Activated T-cell treated with anti-CD3 and anti-CD28 coated beads for 24 hours (primary cell): Measurements from ENCODE around the gene PACRG.

Experiments
- DNase-seq: peaks from one replicate; pipeline ENCODE4 v3.0.0-alpha.2; 2020; ENCODE audit warnings: low read depth

Gene PACRG

DNA sequence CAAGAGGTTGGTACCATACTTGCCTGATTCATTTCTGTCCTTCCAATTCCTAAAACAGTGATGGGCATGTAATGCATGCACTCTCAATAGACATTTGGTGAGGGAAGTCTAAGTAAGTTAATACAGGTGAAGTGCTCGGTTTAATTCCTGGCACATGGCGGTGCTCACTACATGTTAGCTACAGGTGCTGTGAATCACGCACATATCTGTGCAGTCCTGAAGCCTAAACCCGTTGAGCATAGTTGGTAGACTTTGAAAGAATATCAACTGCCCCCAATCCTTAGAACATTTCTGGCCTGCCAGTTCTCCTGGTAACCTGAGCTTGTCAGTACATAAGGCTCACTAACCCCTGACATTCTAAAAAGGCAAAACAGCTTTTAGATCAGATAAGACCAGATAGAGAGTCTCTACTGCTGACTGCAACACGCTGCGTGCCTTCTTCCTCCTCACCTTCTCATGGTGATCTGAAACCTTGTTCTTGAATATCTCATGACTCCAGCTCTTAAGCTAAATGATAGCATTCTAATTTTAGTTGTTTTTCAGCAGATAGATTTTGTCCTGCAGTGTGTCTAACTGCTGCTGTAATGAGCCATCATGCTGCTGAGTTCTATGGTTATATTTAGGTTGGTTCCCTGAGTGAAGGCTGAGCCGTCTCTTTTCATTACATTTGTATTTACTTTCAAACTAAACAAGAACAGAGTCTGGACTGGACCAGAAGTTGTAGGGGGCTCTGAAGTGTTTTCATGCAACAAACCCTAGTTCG is 358.3 kb downstream of the PACRG start:
- no peak for DNase-seq

DNA sequence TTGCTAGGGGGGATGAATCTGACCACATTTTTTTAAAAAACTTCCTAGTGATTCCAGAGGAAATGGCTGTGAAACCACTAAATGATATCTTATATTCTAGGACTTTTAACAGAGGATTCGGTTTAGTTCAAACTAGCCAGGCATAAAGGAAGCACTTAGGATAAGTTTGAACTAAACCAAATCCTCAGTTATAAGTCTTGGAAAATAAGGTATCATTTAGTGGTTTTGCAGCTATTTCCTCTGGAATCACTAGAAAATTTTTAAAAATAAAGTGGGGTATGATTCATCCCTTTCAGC is 358.8 kb downstream of the PACRG start:
- no peak for DNase-seq

DNA sequence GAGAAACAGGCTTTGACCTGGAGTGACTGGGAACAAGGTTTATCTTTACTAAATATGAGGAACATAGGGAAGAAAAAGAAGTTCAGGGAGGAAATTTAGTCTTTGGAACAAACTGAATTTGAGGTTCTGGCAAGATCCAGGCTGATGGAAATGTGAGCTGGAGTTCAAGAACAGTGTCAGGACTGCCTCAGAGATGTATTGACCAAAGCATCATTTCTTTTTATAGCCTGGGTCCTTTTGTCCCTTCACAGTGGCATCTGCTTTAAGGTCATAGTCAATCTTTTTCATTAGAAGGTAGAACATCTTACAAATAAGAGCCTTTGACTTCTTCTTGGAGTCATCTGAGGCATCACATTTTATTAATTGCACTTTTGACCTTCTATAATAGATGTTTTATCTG is 360.2 kb downstream of the PACRG start:
- no peak for DNase-seq

DNA sequence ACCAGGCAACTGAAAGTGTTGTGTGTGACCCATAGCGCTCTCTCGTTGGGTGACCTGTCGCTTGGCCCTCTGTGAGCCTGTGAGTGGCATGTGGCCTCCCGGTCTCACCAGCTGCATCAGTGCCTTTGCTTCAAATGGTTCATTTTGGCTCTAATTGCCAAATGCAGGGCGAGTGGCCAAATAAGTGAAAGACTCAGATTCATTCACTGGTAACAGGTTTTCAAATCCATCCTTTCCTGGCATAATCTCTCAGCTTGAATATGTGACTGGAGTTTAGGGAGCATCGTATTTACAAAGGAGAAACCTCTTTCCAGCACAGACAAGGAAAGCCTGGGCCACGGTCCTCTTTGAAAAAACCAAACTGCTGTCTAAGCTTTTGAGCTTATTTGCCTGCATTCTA is 365.1 kb downstream of the PACRG start:
- no peak for DNase-seq

DNA sequence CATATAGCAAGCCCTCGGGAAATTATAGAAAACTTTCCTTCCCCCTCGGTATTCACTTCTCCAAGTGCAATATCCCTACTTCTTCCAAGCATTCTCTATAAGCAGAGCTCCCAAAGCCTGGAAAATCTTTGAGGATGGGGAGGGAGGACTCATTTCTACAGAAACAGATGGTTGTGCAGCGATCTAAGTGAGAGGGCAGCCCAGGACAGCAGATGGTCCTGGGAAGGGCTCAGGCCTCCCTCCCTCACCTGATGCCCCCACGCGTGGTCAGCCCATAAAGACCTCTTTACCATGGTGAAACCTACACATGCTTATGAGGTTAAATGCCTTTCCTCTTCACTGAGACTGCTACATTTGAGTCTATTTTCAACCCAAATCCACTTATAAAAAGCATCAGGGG is 367.1 kb downstream of the PACRG start:
- no peak for DNase-seq

DNA sequence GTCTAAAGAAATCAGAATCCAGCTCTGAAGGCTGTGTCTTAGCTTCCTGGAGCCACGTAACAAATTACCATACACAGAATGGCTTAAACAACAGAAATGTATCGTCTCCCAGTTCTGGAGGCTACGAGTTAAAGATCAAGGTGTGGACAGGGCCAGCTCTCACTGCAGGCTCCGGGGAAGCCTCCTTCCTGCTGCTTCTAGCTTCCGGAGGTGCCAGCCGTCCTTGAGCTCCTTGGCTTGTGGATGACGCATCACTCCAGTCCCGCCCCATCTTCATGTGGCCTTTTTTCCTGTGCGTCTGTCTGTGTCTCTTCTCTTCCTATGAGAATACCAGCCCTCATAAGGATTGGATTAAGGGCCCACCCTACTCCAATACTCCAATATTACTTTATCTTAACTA is 367.6 kb downstream of the PACRG start:
- DNase-seq, result no peak

DNA sequence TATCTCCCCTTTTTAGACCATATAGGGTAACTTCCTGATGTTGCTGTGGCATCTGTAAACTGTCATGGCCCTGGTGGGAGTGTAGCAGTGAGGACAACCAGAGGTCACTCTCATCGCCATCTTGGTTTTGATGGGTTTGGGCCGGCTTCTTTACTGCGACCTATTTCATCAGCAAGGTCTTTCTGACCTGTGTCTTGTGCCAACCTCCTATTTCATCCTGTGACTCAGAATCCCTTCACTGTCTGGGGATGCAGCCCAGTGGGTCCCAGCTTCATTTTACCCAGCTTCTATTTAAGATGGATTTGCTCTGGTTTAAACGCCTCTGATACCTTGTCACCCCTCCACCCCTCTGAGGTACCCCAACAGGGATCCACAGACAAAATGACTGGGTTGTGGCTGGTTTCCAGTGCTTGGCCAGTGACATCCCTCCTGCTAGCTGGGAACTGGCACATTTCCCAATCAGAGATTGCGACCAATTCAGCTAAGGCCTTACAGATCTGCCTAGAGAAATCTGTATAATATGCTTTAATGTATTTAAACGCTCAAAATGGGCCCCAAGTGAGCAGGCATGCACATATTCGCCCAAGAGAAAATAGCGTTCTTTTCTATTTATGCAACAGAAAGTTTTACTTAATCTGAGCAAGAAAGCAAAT is 371.2 kb downstream of the PACRG start:
- DNase-seq, result no peak

DNA sequence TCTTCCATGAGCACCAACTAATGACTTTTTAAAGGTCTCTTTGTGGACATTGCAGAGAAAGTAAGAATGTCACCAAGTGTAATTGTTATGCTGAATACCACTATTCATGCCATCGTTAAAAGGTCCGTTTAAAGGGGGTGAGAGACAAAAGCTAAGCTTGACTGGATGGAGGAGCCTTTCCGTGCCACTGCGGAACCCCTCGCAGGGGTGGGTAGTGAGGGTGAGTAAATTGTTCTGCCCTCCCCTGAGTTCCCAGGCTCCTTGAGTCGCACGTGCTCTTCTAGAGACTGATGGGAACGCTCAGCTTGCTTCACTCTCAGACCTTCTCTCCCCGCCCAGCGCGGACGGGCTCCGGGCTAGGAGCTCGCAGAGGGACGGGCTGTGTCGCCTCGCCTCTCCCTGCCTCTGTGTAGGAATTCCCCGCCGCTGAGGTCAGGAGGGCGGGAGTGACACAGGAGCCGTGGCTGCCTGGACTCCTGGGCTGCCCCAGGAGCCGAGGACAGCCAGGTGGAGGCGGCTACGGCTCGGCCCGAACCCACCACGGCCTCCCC is 371.9 kb downstream of the PACRG start:
- no peak for DNase-seq

DNA sequence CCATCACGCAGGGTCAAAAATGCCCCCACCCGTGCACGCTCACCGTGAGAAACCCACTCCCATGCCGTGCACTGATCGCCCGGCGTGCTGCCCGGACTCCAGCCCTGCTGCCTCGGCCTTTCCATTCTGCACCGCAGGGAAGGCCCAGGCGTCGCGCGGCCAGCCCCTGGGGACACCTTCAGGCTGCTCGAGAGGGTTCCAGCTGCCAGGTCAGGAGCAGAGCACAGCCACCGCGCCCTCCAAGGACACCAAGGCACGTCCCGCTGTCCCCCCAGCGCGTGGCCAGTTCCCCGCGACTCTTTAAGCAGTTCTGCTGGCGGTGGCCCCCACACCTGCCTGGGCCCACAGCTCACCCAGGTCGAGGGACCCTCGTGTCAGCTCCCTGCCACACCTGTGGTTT is 372.5 kb downstream of the PACRG start:
- no peak for DNase-seq

DNA sequence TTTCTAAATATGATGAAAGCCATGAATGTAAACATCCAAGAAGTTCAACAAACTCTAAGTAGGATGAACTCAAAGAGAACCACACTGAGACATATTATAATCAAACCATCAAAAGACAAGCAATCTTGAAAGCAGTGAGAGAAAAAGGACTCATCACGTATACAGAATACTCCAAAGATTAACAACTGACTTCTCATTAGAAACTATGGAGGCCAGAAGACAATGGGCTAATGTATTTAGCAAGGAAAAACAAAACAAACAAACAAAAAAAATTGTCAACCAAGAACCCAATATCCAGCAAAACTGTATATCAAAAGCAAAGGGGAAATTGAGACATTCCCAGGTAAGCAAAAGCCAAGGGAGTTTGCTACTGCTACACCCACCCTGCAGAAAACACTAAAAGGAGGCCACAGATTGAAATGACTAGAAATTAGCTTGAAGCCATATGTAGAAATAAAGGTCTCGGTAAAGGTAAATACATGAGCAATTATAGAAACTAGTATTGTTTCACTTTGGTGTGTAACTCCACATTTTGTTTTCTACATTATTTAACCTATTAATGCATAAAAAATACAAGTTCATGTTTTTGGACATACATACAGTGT is 385.7 kb downstream of the PACRG start:
- DNase-seq, result no peak

DNA sequence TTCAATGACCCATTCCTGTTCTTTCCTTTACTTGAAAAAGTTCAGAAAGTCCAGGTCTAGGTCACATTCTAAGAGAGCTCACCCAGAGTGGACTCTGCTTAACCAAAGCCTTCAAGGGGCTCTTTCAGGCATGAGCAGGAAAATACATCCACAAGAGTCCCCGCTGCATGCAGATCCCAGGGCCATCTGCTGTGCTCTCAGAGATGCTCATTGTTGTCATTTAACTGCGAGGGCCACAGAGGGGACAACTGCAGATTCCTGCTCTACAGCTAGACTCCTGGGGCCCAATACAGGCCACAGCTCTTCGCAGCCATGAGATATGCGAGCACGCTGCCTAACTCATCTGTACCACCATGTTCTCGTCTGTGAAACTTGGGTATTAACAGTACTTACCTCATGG is 391.2 kb downstream of the PACRG start:
- DNase-seq, result no peak

DNA sequence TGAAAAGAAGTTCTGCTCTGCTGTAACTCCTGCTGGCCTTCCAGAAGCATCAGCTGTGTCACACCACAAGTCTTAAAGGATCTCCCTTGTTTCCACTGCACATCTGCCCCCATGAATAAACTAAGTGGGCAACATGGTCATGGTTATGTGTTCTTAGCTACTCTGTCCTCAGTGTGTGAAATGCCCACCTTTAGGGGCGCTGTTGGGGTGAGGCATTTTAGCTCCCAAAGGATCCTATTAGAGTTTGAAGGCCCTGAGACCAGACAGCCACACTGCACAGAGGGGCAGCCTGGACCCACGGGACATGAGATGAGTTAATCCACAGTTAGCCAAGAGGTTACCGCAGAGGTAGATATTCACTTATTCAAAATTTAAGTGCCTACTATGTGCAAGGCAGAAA is 392.4 kb downstream of the PACRG start:
- no peak for DNase-seq

DNA sequence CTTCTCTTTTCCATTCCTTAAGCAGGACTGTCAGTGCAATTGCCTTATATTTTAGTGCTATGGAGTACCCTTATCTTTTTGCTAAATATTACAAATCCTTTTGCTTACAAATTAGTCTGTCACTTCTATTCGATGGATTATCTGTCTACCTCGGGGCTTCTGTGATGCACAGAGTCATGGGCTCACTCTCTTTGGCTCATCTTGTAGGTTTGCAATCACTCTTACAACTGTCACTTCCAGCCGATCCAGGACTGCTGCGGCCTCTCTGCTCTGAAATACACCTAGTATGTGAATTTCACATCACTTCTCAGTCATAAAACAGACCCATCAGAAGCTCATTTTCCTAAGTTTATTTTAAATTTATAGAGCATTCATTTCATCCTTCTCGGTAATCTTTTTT is 393.5 kb downstream of the PACRG start:
- no peak for DNase-seq

DNA sequence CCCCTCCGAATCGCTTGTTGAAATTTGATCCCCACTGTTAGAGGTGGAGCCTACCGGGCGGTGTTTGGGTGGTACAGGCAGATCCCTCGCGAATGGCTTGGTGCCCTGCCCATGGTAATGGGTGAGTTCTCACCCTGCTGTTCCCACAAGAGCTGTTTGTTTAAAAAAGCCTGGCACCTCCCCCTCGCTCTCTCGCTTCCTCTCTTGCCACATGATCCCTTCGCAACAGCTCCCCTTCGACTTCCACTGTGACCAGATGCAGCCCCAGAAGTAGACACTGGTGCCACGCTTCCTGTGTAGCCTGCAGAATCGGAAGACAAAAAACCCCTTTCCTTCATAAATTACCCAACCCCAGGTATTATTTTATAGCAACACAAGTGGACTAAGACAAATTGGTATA is 394.6 kb downstream of the PACRG start:
- no peak for DNase-seq

DNA sequence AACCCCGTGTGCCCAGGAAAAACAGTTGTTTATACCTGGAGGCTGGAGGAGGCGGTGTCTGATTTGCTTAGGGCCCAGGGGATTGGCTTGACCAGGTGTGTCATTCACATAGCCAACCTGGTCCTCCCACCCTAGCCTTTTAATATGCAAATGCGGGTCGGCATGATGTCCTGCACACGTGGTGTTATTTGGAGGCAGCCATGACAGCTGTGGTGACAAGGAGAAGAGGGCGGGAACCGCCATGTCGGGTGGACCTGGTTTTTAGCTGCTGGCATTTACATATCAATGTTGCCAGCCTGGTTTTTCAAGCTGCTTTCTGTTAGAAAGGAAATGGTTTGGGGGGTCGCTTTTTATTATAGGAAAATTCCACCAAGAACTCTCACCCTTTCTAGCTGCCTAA is 395.3 kb downstream of the PACRG start:
- DNase-seq, result no peak

DNA sequence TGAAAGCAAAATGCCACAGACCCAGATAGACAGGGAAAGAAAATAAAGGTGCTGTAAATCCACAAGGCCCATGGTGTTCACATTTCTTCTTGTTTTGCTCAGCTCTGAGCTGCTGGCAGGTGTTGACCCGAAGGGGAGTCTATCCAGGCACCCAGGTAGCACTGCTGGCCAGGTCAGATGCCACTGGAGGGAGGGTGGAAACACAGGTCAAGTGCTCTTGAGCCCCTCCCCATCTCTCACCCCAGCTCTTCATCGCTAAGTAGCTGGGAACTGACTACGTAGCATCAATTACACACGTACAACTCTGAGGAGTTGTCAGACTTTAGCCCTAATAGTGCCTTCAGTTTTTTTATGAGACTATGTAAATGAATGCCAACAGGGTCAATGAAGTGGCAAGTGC is 399.0 kb downstream of the PACRG start:
- no peak for DNase-seq

DNA sequence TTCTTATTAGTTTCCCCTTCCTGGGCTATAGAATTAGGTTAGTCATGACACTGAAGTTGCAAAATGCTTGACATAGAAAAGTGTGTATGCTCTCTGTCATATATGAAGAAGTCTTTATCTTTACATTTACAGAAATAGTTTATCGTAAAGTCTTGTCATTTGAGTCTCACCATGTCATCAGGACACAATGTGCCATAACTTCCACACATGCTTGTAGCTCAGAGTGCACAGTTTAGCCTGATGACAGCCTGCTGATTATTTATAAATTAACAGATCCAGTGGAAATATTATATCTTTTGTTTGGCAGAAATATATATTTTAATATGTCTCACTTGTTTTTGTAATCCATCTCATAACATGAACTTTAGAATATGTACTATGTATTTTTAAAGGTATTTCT is 399.8 kb downstream of the PACRG start:
- DNase-seq, result no peak

DNA sequence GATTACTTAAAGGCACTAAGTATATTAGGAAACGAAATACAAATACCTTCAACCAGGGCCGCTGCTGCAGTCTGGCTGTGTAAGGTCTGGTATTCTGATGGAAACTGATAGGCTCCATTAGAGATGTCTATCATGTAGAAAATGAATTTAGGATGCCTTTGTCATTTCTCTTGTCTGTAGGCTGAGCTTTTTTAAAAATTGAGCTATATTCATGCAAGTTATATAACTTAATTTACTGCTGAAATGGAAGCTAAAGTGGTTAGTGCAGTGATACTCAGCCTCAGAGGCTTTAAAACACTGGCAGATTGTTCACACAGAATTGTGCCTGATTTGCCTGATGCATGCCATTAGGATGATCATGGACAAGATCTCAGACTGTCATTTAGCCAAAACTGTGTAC is 400.6 kb downstream of the PACRG start:
- no peak for DNase-seq

DNA sequence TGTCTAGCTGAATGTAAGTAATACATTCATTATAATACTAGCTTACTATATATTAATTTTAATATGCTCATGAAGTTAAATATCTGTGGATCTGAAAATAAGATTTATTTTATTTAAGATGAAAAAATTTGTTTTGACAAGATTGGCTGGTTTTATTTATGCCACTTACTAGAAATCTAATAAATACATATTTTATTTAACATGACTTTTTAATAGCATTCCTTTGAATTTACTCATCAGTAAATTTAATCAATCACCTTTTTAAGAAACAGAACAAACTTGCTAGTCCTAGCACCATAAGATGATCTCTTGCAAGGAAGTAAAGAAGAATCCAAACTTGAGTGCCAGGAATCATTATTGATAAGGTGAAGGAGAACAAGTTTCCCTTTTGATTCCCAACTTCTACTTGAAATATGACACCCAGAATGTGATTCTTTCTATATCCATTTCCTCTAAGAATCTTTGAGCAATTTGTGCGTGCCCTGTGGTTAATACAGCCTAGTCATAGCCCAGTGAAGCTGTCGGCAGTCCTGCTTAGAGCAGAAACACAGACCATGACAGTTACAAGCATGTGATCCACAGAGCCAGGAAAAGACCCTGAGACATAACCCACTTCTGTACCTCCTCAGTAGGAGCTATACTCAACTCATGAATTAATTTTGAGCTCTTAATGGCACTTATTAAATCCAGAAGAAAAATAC is 404.4 kb downstream of the PACRG start:
- no peak for DNase-seq

DNA sequence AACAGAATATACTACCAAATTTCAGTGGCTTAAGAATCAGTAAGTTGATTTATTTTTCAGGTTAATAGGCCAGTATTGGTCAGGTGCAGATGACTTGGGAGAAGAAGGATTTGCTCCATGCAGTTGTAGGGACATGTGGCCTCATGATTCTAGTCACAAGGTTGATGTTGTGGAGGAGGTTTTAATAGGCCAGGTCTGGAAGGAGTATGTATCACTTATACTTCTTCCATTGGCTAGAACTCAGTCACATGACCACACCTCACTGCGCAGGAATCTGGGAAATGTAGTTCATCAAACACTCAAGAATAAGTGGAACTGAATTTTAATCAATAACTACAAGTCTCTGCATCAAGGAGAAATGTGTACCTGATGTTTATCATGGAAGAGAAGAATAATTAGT is 405.2 kb downstream of the PACRG start:
- DNase-seq, result no peak

DNA sequence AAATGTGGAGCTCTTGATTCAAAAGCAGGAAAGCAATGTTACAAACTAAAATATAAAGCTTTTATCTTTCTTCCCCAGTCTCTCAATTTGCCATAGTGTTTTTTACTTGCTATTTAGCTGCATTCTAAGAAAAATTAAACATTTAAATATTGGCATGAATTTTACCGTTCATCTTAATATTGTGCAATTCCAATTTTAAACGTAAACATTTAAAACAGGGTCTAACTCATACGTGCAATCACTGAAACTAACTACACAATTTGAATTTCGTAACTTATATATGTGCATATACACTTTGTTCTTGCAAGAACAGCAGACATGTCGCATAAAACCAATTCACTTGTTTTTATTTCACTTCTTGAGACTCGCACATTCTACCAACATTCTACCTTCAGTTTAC is 405.9 kb downstream of the PACRG start:
- no peak for DNase-seq

DNA sequence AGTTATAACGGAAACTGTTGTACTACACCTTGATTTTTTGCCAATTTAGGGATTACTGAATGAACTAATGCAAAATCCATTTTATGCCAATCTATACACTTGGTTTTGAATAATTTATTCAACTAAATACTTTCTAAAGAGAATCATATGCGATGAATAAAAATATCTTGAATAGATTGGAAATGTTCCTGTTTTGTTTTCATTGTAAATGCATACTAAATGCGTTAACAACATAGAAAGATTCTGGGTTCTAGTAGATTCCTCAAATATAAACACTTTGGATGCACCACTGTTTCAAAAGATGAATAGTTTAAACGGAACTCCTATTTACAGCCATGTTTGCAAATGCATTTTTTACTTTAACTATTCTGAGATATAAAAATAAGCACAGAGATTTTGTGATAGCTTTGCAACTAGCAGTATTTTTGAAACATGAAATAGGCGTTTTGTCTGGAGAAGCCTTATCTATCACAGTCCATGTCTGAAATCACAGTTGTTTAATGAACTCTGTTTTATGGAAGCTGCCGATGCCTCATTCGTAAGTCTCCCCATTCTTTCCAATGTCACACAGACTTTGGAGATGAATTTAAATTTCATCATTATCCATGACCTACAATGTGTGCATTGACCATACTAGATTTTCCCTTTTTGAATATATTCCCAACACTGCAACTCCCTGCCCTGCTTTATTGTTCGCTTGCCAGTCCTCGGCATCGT is 409.1 kb downstream of the PACRG start:
- no peak for DNase-seq
